BLaER1 (cell line): Measurements from ENCODE around the gene PTPN4.

Experiments used
- H3K27ac ChIP-seq: shearing (Covaris generic); formaldehyde crosslinking; 2 replicates; pipeline ENCODE4 v1.8.1; 2022
- H3K27me3 ChIP-seq: shearing (Covaris generic); formaldehyde crosslinking; 2 replicates; pipeline ENCODE4 v1.8.1; 2022
- H3K36me3 ChIP-seq: shearing (Covaris generic); formaldehyde crosslinking; 2 replicates; pipeline ENCODE4 v1.8.1; 2022
- H3K4me1 ChIP-seq: shearing (Covaris generic); formaldehyde crosslinking; 2 replicates; pipeline ENCODE4 v1.8.1; 2022
- H3K4me2 ChIP-seq: shearing (Covaris generic); formaldehyde crosslinking; 2 replicates; pipeline ENCODE4 v1.8.1; 2022
- H3K4me3 ChIP-seq: shearing (Covaris generic); formaldehyde crosslinking; 2 replicates; pipeline ENCODE4 v1.8.1; 2022
- H3K9ac ChIP-seq: shearing (Covaris generic); formaldehyde crosslinking; 2 replicates; pipeline ENCODE4 v1.8.1; 2022
- H3K9me3 ChIP-seq: shearing (Covaris generic); formaldehyde crosslinking; 2 replicates; pipeline ENCODE4 v1.8.1; 2022
- H4K20me1 ChIP-seq: shearing (Covaris generic); formaldehyde crosslinking; 2 replicates; pipeline ENCODE4 v1.8.1; 2022
- Cebpa-rat ChIP-seq: shearing (Covaris generic); IDR thresholded peaks from 2 replicates; pipeline ENCODE4 v1.8.1; 2022

Gene PTPN4

DNA sequence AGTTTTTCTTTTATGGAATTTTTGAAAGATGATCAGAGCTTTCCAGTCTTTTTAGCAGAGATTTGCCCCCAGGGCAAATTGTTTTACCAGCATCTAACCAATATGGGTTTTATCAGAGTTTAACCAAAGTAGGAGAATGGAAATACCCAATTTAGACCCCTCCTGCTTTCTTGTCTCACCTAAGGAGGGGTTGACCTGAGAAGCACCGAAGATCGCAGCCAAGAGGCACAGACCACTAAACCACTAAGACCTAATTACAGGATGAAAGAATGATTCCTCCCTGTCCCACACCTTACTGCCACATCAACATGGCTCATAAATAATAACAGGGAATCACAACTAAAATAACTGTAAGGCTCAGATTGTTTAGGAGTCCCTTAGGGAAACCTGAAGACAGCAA is 141.3 kb downstream of the PTPN4 start:
- Histone ChIP-seq H3K4me2 (no peak overlapping the region), H3K4me1 (no peaks in the 10 kb centered on the region), H3K9ac (no peak overlapping the region), H3K27me3 (no peaks in the 10 kb centered on the region), H3K9me3 (peaks cover 39% of the 10 kb centered on the region), H3K4me3 (no peak overlapping the region), H3K27ac (no peak overlapping the region), H3K36me3 (peaks cover 50% of the 10 kb centered on the region), H4K20me1 (no peaks in the 10 kb centered on the region)
- no peak for TF ChIP-seq Cebpa-rat

DNA sequence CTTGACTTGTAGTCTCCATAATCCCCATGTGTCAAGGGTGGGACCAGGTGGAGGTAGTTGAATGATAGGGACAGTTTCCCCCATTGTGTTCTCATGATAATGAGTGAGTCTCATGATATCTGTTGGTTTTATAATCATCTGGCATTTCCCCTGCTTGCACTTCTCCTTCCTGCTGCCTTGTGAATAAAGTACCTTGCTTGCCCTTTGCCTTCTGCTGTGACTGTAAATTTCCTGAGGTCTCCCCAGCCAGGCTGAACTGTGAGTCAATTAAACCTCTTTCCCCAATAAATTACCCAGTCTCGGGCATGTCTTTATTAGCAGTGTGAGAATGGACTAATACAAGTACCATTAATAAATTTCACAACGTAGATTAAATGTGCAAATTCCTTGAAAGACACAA is 150.8 kb downstream of the PTPN4 start:
- no peak overlapping the region for H3K4me2 ChIP-seq
- no peaks in the 10 kb centered on the region for H3K9me3 ChIP-seq
- H3K9ac ChIP-seq: no peak overlapping the region
- no peaks in the 10 kb centered on the region for H4K20me1 ChIP-seq
- H3K27ac ChIP-seq: no peak overlapping the region
- peaks cover 29% of the 10 kb centered on the region; the same call in 1 of the 2 replicates for H3K36me3 ChIP-seq
- no peak overlapping the region for H3K4me3 ChIP-seq
- TF ChIP-seq Cebpa-rat: no peak
- no peaks in the 10 kb centered on the region for H3K4me1 ChIP-seq
- no peaks in the 10 kb centered on the region for H3K27me3 ChIP-seq

- Histone ChIP-seq H3K9ac (no peak overlapping the region), H3K4me1 (no peaks in the 10 kb centered on the region), H3K27me3 (no peaks in the 10 kb centered on the region), H3K4me2 (no peak overlapping the region), H4K20me1 (no peaks in the 10 kb centered on the region), H3K9me3 (no peaks in the 10 kb centered on the region), H3K4me3 (no peak overlapping the region), H3K36me3 (peaks cover 19% of the 10 kb centered on the region), H3K27ac (no peak overlapping the region)
- TF ChIP-seq Cebpa-rat: no peak
Measured at GRCh38 chr2:119914266-119914665, 154.5 kb downstream of the PTPN4 start.

DNA sequence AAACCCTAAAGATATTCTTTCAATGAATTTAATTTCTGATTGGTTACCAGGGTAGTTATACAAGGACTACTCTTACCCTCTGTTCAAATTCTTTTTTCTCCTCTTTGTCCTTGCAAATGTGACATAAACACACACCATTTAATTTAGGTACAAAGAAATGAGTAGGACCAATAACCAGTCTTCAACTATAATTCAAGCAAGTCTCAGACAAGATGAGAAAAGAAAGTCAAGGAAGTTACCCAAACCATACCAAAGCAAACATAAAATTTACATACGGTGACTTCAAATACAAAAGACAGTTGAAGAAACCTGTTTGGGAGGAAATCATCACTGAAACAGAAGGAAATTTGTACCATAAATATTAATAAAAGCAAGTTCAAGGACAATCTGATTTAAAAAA is 162.1 kb downstream of the PTPN4 start:
- H3K27me3 ChIP-seq: no peaks in the 10 kb centered on the region
- H3K27ac ChIP-seq: no peak overlapping the region
- H3K36me3 ChIP-seq: no peaks in the 10 kb centered on the region
- no peaks in the 10 kb centered on the region for H3K9me3 ChIP-seq
- no peak for TF ChIP-seq Cebpa-rat
- no peak overlapping the region for H3K9ac ChIP-seq
- no peak overlapping the region for H3K4me2 ChIP-seq
- H4K20me1 ChIP-seq: no peaks in the 10 kb centered on the region
- no peak overlapping the region for H3K4me3 ChIP-seq
- no peaks in the 10 kb centered on the region for H3K4me1 ChIP-seq

- no peak overlapping the region for H3K27ac ChIP-seq
Measured at GRCh38 chr2:119922699-119923098, 163.0 kb downstream of the PTPN4 start.

DNA sequence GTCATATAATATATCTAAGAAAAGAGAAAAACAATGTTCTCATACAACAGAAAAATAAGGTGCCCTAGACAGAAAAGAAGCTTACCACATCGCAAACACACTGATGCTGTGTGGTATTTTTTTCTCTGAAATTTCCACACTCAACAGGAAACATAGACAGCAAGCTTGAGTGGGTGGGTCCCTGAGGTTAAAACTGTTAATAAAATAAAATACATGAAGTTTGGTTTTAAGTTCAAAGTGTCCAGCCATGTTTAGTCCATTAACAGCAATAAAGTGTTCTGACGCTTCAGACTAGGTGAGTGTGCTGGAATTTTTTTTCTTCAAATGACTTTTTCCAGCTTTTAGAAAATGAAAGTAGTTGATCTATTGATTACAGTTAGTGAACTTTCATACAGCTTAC is 169.8 kb downstream of the PTPN4 start:
- no peaks in the 10 kb centered on the region; the same call in 1 of the 2 replicates for H3K4me1 ChIP-seq
- no peak overlapping the region for H3K27ac ChIP-seq
- no peaks in the 10 kb centered on the region for H3K27me3 ChIP-seq
- H3K36me3 ChIP-seq: peaks cover 13% of the 10 kb centered on the region; the same call in 1 of the 2 replicates
- no peak overlapping the region for H3K9ac ChIP-seq
- H4K20me1 ChIP-seq: no peaks in the 10 kb centered on the region
- no peaks in the 10 kb centered on the region for H3K9me3 ChIP-seq
- H3K4me3 ChIP-seq: no peak overlapping the region
- no peak overlapping the region for H3K4me2 ChIP-seq
- TF ChIP-seq Cebpa-rat: no peak

More at GRCh38 chr2:119922699-119923098, 163.0 kb downstream of the PTPN4 start:
- H3K9ac ChIP-seq: no peak overlapping the region
- no peak for TF ChIP-seq Cebpa-rat
- H3K4me2 ChIP-seq: no peak overlapping the region
- H3K9me3 ChIP-seq: no peaks in the 10 kb centered on the region
- H3K36me3 ChIP-seq: no peaks in the 10 kb centered on the region
- H4K20me1 ChIP-seq: no peaks in the 10 kb centered on the region
- no peaks in the 10 kb centered on the region for H3K4me1 ChIP-seq
- H3K27me3 ChIP-seq: no peaks in the 10 kb centered on the region
- H3K4me3 ChIP-seq: no peak overlapping the region

- H3K36me3 ChIP-seq: peaks cover 31% of the 10 kb centered on the region
- H3K4me1 ChIP-seq: no peaks in the 10 kb centered on the region; the same call in 1 of the 2 replicates
- no peaks in the 10 kb centered on the region for H4K20me1 ChIP-seq
- H3K27me3 ChIP-seq: no peaks in the 10 kb centered on the region
- no peak overlapping the region for H3K4me3 ChIP-seq
- no peaks in the 10 kb centered on the region for H3K9me3 ChIP-seq
- H3K9ac ChIP-seq: no peak overlapping the region
- TF ChIP-seq Cebpa-rat: no peak
- no peak overlapping the region for H3K4me2 ChIP-seq
- H3K27ac ChIP-seq: no peak overlapping the region
Measured at GRCh38 chr2:119932809-119933208, 173.1 kb downstream of the PTPN4 start.

DNA sequence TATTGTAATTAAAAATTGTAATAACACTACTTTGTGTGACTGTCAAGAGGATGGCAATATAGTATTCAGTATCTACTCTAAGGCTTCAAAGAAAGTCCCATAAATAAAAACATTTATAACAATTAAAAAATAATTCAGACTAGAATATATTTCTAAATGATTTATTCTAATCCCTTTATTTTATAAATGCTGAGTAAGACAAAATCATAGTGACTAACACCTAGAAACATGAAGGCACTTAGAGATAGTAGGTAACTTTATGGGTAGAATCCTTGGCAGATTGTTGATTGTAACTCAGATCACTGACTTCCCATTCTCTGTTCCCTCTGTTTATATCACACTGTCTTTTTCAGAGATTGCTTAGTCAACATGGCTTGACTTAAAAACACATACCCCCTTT is 174.6 kb downstream of the PTPN4 start:
- Histone ChIP-seq H3K9ac (no peak overlapping the region), H3K4me1 (no peaks in the 10 kb centered on the region; the same call in 1 of the 2 replicates), H3K36me3 (peaks cover 38% of the 10 kb centered on the region), H4K20me1 (no peaks in the 10 kb centered on the region), H3K27me3 (no peaks in the 10 kb centered on the region), H3K27ac (no peak overlapping the region), H3K4me2 (no peak overlapping the region), H3K9me3 (no peaks in the 10 kb centered on the region), H3K4me3 (no peak overlapping the region)
- no peak for TF ChIP-seq Cebpa-rat

GRCh38 chr2:119937680-119938079 is 178.0 kb downstream of the PTPN4 start:
- no peak overlapping the region for H3K4me2 ChIP-seq
- no peaks in the 10 kb centered on the region for H4K20me1 ChIP-seq
- H3K27ac ChIP-seq: no peak overlapping the region
- H3K36me3 ChIP-seq: peaks cover 42% of the 10 kb centered on the region
- no peaks in the 10 kb centered on the region for H3K4me1 ChIP-seq
- no peaks in the 10 kb centered on the region for H3K9me3 ChIP-seq
- TF ChIP-seq Cebpa-rat: no peak
- H3K4me3 ChIP-seq: no peak overlapping the region
- H3K27me3 ChIP-seq: no peaks in the 10 kb centered on the region
- no peak overlapping the region for H3K9ac ChIP-seq

DNA sequence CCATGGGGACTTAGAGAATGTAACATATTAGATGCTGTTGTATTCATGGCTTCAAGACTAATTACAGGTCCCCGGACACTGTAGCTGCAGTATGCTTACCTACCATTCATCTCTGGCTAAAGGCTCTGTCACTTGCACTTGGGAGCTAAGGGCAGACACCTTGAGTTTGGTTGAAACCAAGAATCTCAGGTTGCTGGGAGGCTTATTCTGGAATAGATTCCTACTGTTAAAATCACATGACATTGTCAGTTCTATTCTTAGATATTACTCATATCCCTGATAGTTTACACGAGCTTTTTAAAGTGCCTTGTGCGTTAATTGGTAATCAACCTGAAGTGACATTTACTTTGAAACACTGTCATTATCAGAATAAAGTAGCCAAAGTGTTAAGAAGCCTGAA is 180.2 kb downstream of the PTPN4 start:
- Histone ChIP-seq H3K4me2 (no peak overlapping the region), H3K9ac (no peak overlapping the region), H3K4me3 (no peak overlapping the region), H3K4me1 (no peaks in the 10 kb centered on the region), H3K9me3 (no peaks in the 10 kb centered on the region), H3K27ac (no peak overlapping the region), H3K27me3 (no peaks in the 10 kb centered on the region), H4K20me1 (no peaks in the 10 kb centered on the region), H3K36me3 (peaks cover 41% of the 10 kb centered on the region)
- no peak for TF ChIP-seq Cebpa-rat

- no peak overlapping the region for H3K9ac ChIP-seq
- H3K4me2 ChIP-seq: no peak overlapping the region
- H3K36me3 ChIP-seq: peaks cover 46% of the 10 kb centered on the region
- no peaks in the 10 kb centered on the region for H4K20me1 ChIP-seq
- no peak overlapping the region for H3K27ac ChIP-seq
- no peaks in the 10 kb centered on the region for H3K9me3 ChIP-seq
- TF ChIP-seq Cebpa-rat: no peak
- H3K4me1 ChIP-seq: no peaks in the 10 kb centered on the region
- no peak overlapping the region for H3K4me3 ChIP-seq
- no peaks in the 10 kb centered on the region for H3K27me3 ChIP-seq
Measured at GRCh38 chr2:119940856-119941255, 181.1 kb downstream of the PTPN4 start.
